ENCODE data around the gene RAB17.

The RAB17 gene

DNA sequence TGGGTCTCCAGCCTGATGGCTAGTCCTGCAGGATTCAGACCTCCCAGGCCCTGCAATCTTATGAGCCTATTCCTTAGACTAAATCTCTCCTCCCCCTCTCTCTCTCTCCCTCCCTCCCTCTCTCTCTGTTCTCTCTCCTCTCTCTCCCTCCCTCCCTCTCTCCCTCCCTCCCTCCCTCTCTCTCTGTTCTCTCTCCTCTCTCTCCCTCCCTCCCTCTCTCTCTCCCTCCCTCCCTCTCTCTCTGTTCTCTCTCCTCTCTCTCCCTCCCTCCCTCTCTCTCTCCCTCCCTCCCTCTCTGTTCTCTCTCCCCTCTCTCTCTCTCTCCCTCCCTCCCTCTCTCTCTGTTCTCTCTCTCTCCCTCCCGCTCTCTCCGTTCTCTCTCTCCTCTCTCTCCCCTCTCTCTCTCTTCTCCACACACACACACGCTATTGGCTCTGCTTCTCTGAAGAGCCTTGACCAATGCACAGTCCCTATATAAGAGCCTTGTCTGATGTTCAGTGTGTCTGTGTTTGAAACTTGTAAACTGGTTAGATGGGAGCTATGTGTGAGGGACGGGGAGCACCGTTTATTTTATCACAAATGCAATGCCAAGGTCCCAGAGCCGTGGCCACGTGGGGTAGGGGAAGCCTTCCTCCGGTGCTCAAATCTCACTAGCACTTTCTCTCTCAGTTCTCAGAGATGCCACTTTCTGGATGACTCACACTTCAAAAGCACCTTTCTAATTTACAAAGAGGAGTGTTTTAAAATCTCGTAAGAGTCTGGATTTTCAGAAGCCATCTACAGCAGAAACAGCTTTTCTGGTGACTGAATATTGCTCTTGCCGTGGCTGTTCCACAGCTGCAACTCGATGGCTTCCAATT lies 33.5 kb downstream of the RAB17 start:
- no peak for DNase-seq

DNA sequence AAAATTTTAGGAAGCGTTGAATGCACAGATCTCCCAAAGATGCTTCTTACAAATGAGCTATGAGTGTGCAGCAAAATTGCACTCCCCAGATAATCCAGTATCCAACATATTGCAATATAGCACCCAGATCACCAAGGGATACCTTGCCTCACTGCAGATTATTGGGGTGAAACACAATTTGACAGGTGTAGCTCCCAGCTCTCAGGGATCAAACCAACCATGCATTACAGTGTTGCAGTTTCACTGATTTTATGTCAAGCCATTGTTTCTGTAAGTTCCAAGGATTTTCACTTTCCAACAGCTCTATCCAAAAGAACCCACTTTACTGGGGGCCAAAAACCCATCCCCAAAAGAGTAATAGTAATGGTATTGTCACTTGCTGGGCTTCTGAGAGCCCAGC lies 35.0 kb downstream of the RAB17 start:
- DNase-seq: no peak

DNA sequence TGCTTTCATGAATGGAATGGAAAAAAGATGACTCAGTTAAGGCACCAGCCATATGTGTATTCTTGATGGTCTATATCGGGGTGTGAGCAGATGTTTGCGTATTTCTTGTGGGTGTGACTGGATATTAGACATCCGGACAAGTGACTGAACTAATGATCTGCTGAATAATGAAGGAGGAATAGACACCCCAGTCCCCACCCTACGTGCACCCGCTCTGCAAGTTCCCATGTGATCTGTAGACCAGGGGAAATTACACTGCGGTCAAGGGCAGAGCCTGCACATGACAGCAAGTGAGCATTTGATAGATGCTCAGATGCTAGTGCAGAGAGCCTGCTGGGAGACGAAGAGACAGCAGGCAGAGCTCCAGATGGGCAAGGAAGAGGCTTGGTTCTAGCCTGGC lies 36.6 kb downstream of the RAB17 start:
- no peak for DNase-seq

DNA sequence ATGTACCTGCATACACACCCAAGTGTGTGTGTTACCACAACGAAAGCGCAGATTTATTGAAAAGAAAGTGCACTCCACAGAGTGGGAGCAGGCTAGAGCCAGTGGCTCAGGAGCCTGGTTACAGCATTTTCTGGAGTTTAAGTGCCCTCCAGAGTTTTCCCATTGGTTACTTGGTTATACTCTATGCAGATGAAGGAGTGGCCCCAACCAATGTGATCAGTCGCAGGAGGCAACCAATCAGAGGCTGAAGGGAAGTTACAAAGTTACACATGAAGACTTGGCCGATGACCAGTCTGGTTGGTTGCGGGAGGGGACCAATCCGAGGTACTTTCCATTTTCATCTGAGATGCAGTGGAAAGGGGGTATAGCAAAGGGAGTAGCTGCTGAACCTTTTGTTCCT lies 37.6 kb downstream of the RAB17 start:
- DNase-seq: no peak

DNA sequence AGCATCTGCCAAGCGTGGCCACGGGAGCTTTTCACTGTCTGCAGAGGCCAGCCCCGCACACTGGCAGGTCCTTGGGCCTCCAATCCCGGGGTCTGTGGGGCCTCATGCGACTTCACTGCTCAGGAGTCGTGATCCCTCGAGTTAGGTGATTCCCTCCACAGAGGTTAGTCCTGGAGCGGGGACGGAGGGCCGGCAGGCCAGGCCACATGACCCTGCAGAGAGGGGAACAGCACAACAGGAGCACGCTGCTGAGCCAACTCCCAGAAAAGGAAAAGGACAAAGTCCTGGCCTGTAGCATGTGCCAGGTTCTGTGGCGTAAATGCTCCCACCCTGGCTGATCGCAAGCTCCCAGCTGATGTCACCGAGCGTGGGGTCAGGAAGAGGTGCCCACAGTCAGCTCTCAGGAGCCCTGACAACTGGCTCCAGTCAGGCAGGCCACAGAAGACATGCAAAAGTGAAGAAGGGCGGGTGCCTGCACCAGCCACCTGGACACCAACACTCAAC lies 39.4 kb downstream of the RAB17 start:
- no peak for DNase-seq

DNA sequence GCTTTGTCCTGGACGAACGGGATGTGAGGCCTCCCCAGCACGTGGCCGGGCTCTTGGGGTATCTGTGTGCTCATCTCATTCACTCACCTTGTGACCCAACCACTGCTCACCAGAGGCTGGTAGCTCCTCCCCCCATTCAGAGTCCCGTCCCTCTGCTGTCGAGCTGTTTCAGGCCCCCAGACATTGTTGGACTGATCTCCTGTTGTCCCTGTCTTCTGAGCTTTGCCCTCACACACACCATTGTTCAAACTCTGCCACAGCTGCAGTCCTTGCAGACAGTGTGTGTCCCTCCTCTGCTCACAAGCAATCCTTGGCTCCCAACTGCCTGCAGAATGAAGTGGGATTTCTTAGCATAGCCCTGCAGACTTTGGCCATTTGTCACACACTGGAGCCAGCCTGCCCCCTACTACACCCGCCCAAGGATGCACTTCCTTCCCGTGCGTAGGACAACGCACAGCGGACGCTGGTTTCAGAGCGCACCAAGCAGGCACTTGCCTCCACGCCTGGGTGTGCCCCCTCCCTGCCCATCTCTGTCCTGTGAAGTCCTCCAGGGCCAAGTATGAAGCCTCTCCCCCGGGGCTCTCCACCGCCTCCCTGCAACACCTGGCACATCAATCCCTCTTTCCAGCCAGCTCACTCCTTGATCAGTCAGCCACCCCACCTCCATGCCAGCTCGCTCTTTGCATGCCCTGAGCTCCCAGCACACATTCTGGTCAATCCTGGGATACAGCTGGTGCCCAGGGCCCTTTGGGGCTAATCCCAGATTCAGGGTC lies 40.7 kb downstream of the RAB17 start:
- no peak for DNase-seq

DNA sequence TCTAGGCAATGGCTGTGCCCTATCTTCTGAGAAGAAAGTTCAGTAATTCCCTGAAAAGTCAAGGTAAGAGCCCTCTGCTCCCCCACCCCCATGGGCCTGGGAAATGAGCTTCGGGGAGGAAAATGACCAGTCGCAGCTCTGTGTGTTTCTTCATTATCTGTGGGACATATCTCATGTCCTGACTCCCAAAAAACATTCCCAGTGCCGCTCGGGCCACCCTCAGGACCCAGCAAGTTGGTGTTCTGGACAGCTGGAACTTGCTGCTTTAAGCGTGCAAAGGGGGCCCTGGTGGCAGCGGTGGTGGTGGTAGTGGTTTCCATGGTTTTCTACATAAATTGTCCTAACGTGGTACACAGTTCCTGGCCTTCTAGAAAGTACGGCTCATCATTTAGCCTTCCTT lies 41.3 kb downstream of the RAB17 start:
- no peak for DNase-seq

DNA sequence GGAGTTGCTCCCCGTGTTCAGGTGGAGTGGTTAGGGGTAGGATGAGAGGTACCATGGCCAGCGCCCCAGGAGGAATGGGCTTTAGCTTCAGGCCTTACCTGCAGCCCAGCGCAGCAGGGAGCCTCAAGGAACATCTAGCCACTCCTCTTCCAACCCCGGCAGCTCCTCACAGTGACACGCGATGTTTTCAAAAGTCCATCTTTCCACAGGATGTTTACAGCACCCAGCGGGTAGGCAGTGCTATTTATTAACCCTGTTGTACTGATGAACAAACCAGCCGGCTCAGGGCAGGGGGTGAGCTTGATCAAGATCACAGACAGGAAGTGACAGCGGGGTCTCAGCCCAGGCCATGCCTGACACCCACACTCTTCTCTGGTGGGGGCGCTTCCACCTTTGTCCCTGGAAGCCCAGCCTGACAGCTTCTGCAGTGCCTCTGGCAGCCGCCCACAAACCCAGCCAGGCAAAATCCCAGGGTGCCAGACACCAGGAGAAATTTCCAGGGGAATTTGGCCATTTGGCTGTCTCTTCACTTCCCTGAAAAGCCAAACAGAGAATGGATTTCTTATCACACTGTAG lies 42.6 kb downstream of the RAB17 start:
- DNase-seq: no peak

DNA sequence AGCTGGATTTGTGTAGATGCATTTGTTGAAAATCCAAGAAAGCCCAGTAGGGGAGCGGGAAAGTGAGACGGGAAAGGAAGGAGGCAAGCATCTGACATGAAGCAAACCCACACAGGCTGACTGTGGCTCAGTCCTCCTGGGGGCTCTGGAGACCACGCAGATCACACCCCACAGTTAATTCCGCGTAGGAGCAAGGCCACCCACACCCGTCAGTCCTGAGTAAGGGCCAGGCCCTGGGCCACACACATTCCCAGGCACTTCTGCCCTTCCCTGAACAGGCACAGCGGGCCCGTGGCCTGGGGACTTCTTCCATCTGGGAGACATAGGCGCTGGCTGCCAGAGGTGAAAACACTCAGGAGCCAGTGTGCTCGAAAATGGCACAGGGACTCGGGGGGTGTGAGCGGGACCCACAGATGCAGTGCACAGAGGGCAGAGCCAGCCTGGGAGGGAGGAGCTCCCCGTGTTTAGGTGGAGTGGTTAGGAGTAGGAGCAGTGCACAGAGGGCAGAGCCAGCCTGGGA lies 43.6 kb downstream of the RAB17 start:
- DNase-seq: no peak

DNA sequence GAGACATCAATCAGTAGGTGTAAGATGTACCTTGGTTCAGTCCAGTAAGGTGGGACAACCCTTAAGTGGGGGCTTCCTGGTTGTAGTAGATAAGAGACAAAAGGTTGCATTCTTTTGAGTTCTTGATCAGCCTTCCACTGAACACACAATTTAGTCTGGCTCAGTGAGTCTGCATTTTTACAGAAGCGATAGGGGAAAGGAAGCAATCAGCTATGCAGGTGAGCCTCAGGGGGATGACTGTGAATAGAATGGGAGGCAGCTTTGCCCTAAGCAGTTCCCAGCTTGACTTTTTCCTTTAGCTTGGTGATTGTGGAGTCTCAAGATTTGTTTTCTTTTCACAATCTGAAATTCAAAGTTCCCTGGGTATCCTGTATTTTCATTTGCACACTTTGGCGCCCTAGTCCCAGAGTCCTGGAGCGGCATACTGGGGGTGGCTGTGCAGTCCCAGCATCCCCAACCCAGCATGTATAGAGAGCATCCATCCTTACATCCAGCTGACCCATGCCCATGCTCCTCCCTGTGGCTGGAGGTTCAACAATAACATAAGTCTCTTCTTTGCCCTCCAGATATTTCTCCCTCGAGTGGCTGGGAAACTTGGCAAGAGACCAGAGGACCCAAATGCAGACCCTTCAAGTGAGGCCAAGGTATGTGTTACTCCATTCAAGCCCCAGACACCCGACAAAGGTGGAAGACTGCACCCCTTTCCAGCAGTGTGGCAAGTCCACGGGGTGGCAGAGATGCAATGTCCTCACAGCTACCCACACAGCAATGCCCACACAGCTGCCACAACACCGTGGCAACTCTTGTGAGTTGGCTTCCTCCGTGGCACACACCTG lies 44.3 kb downstream of the RAB17 start:
- DNase-seq: no peak

DNA sequence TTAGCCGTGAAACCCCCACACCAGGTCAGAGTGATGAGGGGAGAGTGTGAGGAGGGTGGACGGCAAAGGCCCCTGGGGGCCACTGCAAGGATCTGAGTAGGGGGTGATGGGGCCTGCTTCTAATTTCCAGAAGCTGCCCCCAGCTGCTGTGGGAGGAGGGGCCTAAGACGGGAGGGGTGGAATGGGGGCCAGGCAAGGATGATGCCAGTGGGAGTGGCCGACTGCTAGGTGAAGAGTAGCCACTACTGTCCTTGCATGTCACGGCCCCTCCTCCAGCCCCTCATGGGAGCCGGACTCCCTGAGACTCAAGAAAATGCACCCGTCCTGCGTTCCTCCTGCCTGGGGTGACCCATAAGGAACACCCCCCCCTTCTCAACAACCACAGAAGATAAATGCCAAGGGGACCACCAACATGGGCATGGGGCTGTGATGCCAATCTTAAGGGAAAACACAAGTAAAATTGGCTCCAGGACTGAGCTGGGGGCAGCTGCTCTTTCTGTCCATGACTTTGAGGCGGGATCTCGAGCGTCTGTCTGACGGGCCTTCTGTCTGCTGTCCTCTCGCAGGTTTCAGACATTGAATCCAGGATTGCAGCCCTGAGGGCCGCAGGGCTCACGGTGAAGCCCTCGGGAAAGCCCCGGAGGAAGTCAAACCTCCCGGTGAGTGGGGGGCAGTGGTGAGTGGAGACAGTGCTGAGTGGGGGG lies 48.4 kb downstream of the RAB17 start:
- DNase-seq: no peak

DNA sequence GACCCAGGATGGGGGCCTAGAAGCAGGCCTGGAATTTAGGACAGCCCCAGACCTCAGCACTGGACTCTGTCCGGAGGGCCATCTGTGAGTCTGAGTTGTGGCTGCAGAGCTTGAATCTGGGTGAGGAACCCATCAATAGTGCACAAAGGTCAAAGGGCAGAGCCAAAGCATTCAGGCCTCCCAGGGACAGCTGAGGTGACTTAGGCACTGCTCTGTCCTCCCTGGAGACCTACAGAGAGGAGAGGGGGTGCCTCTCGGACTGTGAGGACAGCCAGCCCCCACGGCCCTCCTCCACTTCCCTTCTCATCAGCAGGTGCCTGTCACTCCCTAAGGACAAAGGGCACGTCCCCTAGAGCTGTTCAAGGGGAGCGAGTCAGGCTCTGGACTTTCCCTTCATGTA lies 49.3 kb downstream of the RAB17 start:
- DNase-seq: no peak

DNA sequence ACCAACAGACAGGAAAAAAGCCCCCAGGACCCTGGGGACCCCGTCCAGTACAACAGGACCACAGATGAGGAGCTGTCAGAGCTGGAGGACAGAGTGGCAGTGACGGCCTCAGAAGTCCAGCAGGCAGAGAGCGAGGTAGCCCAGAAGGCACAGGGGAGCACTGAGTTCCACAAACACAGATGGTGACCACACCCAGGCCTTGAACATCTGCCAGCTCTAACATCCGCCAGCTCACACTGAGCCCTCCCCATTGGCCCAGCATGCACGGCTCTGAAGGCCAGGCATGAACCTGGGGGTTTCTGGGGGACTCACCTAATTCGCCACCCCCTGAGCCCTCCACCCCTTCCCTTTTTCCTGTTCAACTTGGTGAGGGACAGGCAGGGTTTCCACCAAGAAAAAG lies 49.7 kb downstream of the RAB17 start:
- DNase-seq: no peak

DNA sequence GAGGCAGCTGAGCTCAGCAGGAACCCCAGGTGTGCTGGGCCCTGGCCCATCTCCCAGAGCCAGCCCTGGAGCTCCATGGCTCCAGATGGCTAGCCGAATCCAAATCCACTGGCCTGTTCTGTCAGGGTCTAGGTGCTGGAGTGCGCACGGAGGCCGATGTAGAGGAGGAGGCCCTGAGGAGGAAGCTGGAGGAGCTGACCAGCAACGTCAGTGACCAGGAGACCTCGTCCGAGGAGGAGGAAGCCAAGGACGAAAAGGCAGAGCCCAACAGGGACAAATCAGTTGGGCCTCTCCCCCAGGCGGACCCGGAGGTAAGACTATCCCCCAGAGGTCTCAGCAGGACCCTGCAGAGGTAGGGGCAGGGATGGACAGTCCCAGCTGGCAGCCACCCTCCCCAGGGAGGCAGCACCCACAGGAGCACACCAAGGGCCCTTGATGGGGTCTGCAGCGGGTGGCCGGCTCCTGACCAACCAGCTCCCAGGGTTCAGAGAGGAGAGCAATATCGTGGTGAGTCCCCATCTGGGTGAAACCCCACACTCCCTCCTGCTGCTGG lies 50.2 kb downstream of the RAB17 start:
- no peak for DNase-seq

DNA sequence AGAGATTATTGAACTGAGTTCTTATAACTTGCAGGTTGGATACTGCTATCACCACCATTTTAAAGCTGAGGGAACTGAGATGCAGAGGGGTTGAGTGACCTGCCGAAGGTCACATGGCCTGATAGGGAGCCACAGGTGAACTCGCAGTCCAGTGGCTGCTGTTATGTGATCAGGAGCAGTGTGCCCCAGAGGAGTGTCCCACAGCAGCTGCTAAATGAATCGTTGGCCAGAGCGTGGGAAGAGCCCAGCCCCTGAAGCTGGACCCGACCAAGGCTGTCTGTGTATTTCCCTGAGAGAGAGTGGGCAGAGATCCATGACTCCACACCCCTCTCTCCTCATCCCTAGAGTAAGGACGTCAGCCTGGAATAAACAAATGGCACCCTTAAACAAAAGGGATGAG lies 50.9 kb downstream of the RAB17 start:
- no peak for DNase-seq

DNA sequence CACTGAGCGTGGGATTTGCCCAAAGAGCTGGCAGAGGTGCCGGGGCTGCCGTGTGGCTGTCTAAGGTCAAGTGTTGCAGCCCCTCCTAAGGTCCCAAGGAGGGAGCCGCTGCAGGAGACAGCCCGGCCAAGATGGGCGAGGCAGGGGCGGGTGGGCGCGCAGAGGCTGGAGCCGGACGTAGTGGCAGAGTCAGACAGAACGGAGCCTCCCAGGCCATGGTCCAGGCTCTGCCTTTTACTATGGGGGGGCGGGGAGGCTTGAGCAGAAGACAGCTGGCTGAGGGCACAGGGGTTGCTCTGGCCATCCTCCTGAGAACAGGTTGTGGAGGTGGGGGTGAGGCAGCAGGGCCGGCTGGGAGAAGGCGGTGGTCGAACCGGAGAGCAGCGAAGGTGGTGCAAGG lies 51.6 kb downstream of the RAB17 start:
- DNase-seq: no peak

DNA sequence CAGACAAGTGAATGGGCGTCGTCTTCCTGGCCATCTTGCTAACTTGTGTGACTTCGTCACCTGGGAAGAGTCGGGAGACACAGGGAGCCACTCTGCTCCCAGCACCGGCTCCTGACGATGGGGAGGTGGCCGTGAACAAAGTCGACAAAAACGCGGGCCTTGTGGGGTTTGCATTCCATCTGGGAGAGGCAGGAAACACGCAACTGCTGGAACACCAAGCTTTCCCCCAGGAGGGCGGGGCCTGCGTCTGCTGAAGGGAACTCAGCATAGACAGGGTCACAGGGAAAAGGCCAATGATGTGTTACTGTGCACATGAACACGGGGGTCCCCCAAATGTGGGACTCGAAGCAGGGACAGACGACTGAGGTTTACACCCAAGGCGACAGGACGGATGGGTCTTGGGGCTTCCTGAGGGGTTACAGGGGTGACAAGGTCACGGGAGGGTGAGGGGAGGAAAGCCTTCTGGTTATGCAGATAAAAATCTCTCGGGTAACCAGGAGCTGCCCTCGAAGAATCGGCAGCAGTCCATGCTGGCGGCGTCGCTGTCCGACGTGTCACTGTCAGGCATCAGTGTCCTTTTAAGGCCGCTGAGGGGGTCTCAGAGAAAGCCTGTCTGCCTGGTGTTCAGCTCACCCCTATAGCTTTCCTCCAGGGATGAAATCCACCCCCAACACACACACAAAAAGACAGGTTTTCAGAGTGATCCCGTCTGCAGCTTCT lies 52.4 kb downstream of the RAB17 start:
- no peak for DNase-seq

DNA sequence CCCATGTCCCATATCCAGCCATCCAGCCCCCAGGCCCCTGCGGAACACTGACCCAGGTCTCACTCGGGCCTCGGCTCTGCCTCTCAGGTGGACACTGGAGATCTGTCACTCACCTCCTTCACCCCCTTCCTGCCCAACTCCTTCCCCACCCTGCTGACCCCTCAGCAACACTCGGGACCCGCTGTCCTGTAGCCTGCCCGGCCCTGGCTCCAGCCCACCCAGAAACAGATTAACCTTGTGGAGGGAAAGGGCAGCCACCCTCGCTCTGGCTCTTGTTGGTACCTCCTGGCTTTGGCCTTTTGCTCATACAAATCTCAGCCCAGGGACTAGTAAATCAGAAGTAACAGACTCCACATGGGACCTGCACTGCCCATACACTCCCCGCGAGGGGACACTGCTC lies 53.9 kb downstream of the RAB17 start:
- DNase-seq: no peak

DNA sequence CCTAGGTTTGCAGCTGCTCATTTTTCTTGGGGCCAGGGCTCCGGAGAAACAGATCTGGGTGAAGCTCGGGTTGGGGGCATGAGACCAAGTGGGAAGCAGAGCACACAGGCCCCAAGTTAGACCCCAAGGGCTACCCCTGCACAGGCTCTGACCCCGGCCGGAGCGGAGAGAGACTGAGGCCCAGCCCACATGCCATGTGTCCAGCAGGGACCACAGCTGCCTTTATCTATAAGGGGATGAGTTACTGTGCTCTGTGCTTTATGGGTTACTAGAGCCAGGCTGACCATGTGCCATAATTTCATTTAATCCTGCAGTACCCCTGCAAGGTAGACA lies 54.5 kb downstream of the RAB17 start:
- no peak for DNase-seq

DNA sequence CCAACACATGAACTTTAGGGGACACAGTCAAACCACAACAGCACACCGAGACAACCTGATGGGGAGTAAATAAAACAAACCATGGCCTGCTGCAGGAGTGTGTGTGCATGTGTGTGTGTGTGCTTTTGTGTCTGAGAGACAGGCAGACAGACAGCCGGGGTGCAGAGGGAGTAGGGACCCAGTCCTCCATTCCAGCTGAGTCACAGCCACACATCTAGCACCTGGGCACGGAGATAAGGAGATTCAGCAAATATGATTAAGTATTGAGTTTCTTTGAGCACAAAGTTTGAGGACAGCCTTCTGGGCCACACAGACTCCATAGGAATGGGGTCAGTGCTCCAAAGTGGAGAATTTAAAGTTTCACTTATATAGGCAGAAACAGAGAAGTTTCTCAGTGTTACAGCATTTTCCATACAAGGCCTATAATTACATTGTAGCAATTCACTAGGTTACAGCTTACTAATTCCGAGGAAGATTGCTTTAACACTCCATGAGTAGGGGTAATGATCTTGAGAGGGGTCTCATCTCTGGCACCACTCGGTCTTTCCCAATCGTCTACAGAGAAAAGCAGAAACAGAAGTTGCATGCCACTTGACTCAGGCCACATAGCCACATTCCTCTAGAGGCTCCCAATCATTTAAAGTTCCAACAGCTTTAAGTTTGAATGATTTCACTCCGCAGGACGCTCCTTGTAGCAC lies 55.0 kb downstream of the RAB17 start:
- DNase-seq: no peak

DNA sequence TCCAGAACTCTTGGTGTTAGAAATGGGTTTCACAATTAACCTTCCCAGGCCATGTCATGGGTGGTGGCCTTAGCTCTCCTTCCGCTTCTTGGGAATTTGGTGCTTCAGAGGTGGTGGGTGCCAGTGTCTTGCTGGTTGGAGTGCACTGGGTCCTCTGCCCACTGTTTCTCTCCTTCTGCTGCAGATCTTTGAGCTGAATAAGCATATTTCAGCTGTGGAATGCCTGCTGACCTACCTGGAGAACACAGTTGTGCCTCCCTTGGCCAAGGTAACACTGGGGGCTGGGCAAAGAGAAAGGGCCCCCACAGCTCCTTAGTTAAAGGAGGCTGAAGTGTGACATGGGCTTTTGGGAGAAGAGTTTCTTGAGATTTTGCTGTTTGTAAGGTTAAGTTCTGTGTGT lies 56.2 kb downstream of the RAB17 start:
- DNase-seq: no peak
